ENCODE measurements around the gene MRGPRF.

GRCh38 chr11:68960294-68961071 is 52.6 kb downstream of the MRGPRF start:
- no peak for TF ChIP-seq CTCF (IDR thresholded peaks at IDR 0.05)
- no peak for TF ChIP-seq POLR2A (IDR thresholded peaks at IDR 0.05)

Measured in body of pancreas (tissue), 4 donors.